ENCODE data around the gene OR1B1. TPM values are rescaled to one million over a fixed set of nuclear protein-coding genes. Genes with fewer than 3 reads are reported as not detected.
"Not testable (repeated sequence)": the region's sequence is repeated elsewhere in the genome, so short reads cannot be mapped to it uniquely, and the experiment has no call there.

The OR1B1 gene
- total and polyA plus RNA-seq, 7 experiments from 2014 or later, result 0.66 TPM; not detected in 6

DNA sequence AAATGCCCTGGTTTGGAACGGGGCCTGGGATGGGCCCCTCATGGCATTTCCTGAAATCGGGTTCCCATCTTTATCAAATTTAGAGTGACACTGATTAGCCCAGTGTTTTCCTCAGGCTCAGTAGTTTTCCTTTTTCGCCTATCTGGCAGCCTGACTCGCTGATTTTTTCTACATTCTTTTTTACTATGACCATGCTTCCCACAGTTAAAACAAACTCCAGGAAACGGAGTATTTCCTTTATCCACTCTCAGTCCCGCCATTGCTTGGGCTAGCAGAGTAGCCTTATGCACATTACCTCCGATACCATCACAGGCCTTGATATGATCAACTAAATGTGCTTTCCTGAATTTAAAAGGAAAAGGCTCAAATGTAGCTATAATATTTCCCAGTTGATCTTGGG, 37.4 kb downstream of the OR1B1 start:
- H3K27ac Mint-ChIP-seq, result no peak overlapping the region
- no peaks in the 10 kb centered on the region for H3K4me1 Mint-ChIP-seq
- DNase-seq, result no peak
- Histone ChIP-seq H3K4me1 (ENCODE audit: control insufficient read depth in 2 of 2, insufficient read depth in 2 of 2, low read length in 2 of 2) (no peaks in the 10 kb centered on the region), H3K36me3 (ENCODE audit: control insufficient read depth in 2 of 3, insufficient read depth in 3 of 3, low read length in 3 of 3) (no peaks in the 10 kb centered on the region), H3K9me3 (ENCODE audit: control insufficient read depth in 2 of 3, low read length in 3 of 3) (no peaks in the 10 kb centered on the region), H3K4me3 (ENCODE audit: low read length) (no peak overlapping the region), H3K27ac (ENCODE audit: low read depth, low read length) (no peak overlapping the region), H3K27me3 (ENCODE audit: control insufficient read depth in 2 of 2, insufficient read depth in 2 of 2, low read length in 2 of 2) (no peaks in the 10 kb centered on the region)
- H3K4me3 Mint-ChIP-seq, result no peak overlapping the region
- H3K27me3 Mint-ChIP-seq, result peaks cover 0 to 26% (median 4%) of the 10 kb centered on the region in 5 donors
- ChIA-PET CTCF (no interaction called here), POLR2A (no interaction called here)
- intact Hi-C loops (cut with micrococcal nuclease), result no loop called here
- peaks cover 0 to 10% (median 0%) of the 10 kb centered on the region in 11 donors for H3K9me3 Mint-ChIP-seq
- H3K36me3 Mint-ChIP-seq, result peaks cover 0 to 8% (median 3%) of the 10 kb centered on the region in 5 donors
- ATAC-seq, result no peak

DNA sequence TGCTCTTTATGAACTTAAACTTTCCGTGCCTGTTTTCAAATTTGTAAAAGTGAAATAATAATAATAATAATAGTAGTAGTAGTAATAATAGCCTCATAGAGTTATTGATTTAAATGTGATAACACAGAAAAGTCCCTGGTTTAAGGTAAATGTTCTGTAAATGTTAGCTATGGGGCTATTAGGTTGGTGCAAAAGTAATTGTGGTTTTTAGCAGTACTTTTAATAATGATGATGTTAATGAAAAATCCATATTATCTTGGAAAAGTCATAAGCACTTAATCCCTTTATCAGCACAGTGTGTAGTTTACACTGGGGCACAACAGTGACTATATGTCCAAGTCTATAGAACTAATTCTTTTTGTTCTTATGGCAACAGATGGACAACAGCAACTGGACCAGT, 43.1 kb downstream of the OR1B1 start, which contains the start of gene OR1Q1:
TSS of gene OR1Q1 (plus strand) at position 377 of the 400 bp plus-strand sequence. CDS start at position 377, 0 bp downstream.
- intact Hi-C loops (cut with micrococcal nuclease), result no loop called here
- H3K27ac Mint-ChIP-seq, result no peak within 1 kb of the TSS
- ATAC-seq, result no peak
- DNase-seq, result no peak
- ChIA-PET CTCF (no interaction called here), POLR2A (no interaction called here)
- peaks cover 0 to 11% (median 5%) of the 10 kb centered on the region in 5 donors for H3K27me3 Mint-ChIP-seq
- peaks cover 0 to 9% (median 3%) of the 10 kb centered on the region in 5 donors for H3K36me3 Mint-ChIP-seq
- no peaks in the 10 kb centered on the region for H3K4me1 Mint-ChIP-seq
- Histone ChIP-seq H3K9me3 (ENCODE audit: control insufficient read depth in 2 of 3, low read length in 3 of 3) (no peaks in the 10 kb centered on the region), H3K27ac (ENCODE audit: low read depth, low read length) (no peak within 1 kb of the TSS), H3K36me3 (ENCODE audit: control insufficient read depth in 2 of 3, insufficient read depth in 3 of 3, low read length in 3 of 3) (no peaks in the 10 kb centered on the region), H3K27me3 (ENCODE audit: control insufficient read depth in 2 of 2, insufficient read depth in 2 of 2, low read length in 2 of 2) (no peaks in the 10 kb centered on the region), H3K4me1 (ENCODE audit: control insufficient read depth in 2 of 2, insufficient read depth in 2 of 2, low read length in 2 of 2) (no peaks in the 10 kb centered on the region), H3K4me3 (ENCODE audit: low read length) (no peak within 1 kb of the TSS)
- H3K4me3 Mint-ChIP-seq, result no peak within 1 kb of the TSS
- H3K9me3 Mint-ChIP-seq, result peaks cover 0 to 8% (median 0%) of the 10 kb centered on the region in 11 donors

DNA sequence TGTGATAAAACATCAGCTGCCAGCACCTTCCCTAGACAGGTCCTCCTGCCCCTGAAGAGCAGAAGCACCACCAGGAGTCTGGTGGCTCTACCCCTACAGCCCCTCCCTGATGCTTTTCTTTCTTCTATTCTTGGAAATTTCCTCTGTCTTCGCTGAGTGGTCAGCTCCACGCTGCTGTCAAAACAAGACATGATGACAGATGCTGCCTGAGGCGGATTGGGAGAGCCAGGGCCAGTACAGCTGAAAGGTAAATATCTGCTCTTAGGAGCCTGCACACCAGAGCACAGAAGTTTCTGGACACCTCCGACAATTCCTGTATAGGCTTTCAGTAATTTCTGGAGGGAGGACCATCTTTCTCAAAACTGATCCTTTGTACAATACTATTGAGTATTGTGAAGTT, 47.6 kb downstream of the OR1B1 start:
- H3K4me1 Mint-ChIP-seq, result peaks cover 0 to 1% (median 0%) of the 10 kb centered on the region in 7 donors
- intact Hi-C loops (cut with micrococcal nuclease), result no loop called here
- H3K27me3 Mint-ChIP-seq, result peaks cover 0 to 20% (median 5%) of the 10 kb centered on the region in 5 donors

GRCh38 chr9:122606587-122606986, 50.8 kb downstream of the OR1B1 start:
- no peak overlapping the region for H3K27ac Mint-ChIP-seq
- H3K36me3 Mint-ChIP-seq, result no peaks in the 10 kb centered on the region
- H3K4me1 ChIP-seq (ENCODE audit: control insufficient read depth in 2 of 2, insufficient read depth in 2 of 2, low read length in 2 of 2), result no peaks in the 10 kb centered on the region
- intact Hi-C loops (cut with micrococcal nuclease), result no loop called here
- ChIA-PET POLR2A (no interaction called here), CTCF (no interaction called here)
- H3K36me3 ChIP-seq (ENCODE audit: control insufficient read depth in 2 of 3, insufficient read depth in 3 of 3, low read length in 3 of 3), result no peaks in the 10 kb centered on the region
- peaks cover 0 to 6% (median 0%) of the 10 kb centered on the region in 11 donors for H3K9me3 Mint-ChIP-seq
- no peaks in the 10 kb centered on the region for H3K27me3 ChIP-seq (ENCODE audit: control insufficient read depth in 2 of 2, insufficient read depth in 2 of 2, low read length in 2 of 2)
- no peak for ATAC-seq
- no peak for DNase-seq
- peaks cover 0 to 1% (median 0%) of the 10 kb centered on the region in 7 donors for H3K4me1 Mint-ChIP-seq
- H3K4me3 ChIP-seq (ENCODE audit: low read length), result no peak overlapping the region
- no peak overlapping the region for H3K4me3 Mint-ChIP-seq
- H3K9me3 ChIP-seq (ENCODE audit: control insufficient read depth in 2 of 3, low read length in 3 of 3), result no peaks in the 10 kb centered on the region
- no peak overlapping the region for H3K27ac ChIP-seq (ENCODE audit: low read depth, low read length)
- peaks cover 0 to 25% (median 5%) of the 10 kb centered on the region in 5 donors for H3K27me3 Mint-ChIP-seq

More for the DNA sequence above, 47.6 kb downstream of the OR1B1 start:
- POLR2A ChIA-PET, result no interaction called here
- ATAC-seq, result no peak
- no peak for DNase-seq
- no peak overlapping the region for H3K27ac ChIP-seq (ENCODE audit: low read depth, low read length)
- Mint-ChIP-seq H3K4me3 (no peak overlapping the region), H3K36me3 (peaks cover 0 to 3% (median 0%) of the 10 kb centered on the region in 5 donors), H3K27ac (no peak overlapping the region), H3K9me3 (peaks cover 0 to 2% (median 0%) of the 10 kb centered on the region in 11 donors)
- H3K4me3 ChIP-seq (ENCODE audit: low read length), result no peak overlapping the region
- no peaks in the 10 kb centered on the region for H3K4me1 ChIP-seq (ENCODE audit: control insufficient read depth in 2 of 2, insufficient read depth in 2 of 2, low read length in 2 of 2)
- no peaks in the 10 kb centered on the region for H3K36me3 ChIP-seq (ENCODE audit: control insufficient read depth in 2 of 3, insufficient read depth in 3 of 3, low read length in 3 of 3)
- no peaks in the 10 kb centered on the region for H3K9me3 ChIP-seq (ENCODE audit: control insufficient read depth in 2 of 3, low read length in 3 of 3)
- H3K27me3 ChIP-seq (ENCODE audit: control insufficient read depth in 2 of 2, insufficient read depth in 2 of 2, low read length in 2 of 2), result no peaks in the 10 kb centered on the region
- CTCF ChIA-PET, result no interaction called here

DNA sequence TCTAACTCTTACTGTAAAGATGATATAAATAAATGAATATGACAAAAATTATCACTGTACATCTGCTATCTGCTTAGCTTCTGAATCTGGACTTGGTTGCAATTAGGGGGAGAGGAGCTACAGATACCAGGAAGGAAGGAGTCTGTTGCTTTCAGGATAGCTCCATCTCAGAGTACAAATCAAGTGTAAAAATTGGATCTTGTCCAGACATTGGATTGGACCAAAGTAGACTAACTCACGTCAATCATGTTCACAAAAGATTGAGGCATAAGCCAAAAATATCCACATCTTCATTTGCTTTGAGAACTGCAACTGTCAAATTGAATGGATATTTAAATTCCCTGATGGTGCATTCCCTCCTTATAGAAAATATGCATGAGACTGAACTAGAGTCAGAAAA, 51.7 kb downstream of the OR1B1 start:
- intact Hi-C loops (cut with micrococcal nuclease), result no loop called here
- DNase-seq (no peak), ATAC-seq (no peak)
- Mint-ChIP-seq H3K27me3 (peaks cover 0 to 25% (median 0%) of the 10 kb centered on the region in 5 donors), H3K9me3 (peaks cover 0 to 11% (median 7%) of the 10 kb centered on the region in 11 donors), H3K27ac (no peak overlapping the region), H3K36me3 (peaks cover 0 to 3% (median 0%) of the 10 kb centered on the region in 5 donors), H3K4me3 (no peak overlapping the region), H3K4me1 (peaks cover 0 to 1% (median 0%) of the 10 kb centered on the region in 7 donors)
- no peak overlapping the region for H3K27ac ChIP-seq (ENCODE audit: low read depth, low read length)
- no peaks in the 10 kb centered on the region for H3K9me3 ChIP-seq (ENCODE audit: control insufficient read depth in 2 of 3, low read length in 3 of 3)
- H3K27me3 ChIP-seq (ENCODE audit: control insufficient read depth in 2 of 2, insufficient read depth in 2 of 2, low read length in 2 of 2), result no peaks in the 10 kb centered on the region
- H3K4me1 ChIP-seq (ENCODE audit: control insufficient read depth in 2 of 2, insufficient read depth in 2 of 2, low read length in 2 of 2), result no peaks in the 10 kb centered on the region
- CTCF ChIA-PET, result no interaction called here
- H3K4me3 ChIP-seq (ENCODE audit: low read length), result no peak overlapping the region
- POLR2A ChIA-PET, result no interaction called here
- H3K36me3 ChIP-seq (ENCODE audit: control insufficient read depth in 2 of 3, insufficient read depth in 3 of 3, low read length in 3 of 3), result no peaks in the 10 kb centered on the region

DNA sequence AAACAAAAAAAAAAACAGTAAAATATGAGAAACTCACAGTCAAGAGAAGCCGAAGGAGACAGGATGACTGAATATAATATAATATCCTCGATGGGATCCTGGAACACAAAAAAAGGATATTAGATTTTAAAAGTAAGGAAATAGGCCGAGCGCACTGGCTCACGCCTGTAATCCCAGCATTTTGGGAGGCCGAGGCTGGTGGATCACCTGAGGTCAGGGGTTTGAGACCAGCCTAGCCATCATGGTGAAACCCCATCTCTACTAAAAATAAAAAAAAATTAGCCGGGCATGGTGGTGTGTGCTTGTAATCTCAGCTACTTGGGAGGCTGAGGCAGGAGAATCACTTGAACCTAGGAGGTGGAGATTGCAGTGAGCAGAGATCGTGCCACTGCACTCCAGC, 74.1 kb downstream of the OR1B1 start, which contains the start of gene OR1L8:
TSS of gene OR1L8 (minus strand) at position 101 of the 400 bp plus-strand sequence. CDS start 14,907 bp downstream, outside the sequence.
- H3K27me3 ChIP-seq (ENCODE audit: control insufficient read depth in 2 of 2, insufficient read depth in 2 of 2, low read length in 2 of 2); H3K4me3 ChIP-seq (ENCODE audit: low read length); H3K36me3 Mint-ChIP-seq; POLR2A ChIA-PET; intact Hi-C loops (cut with micrococcal nuclease); H3K9me3 Mint-ChIP-seq; ATAC-seq; H3K4me1 Mint-ChIP-seq; H3K27ac Mint-ChIP-seq; H3K4me1 ChIP-seq (ENCODE audit: control insufficient read depth in 2 of 2, insufficient read depth in 2 of 2, low read length in 2 of 2); H3K27ac ChIP-seq (ENCODE audit: low read depth, low read length); H3K4me3 Mint-ChIP-seq; H3K9me3 ChIP-seq (ENCODE audit: control insufficient read depth in 2 of 3, low read length in 3 of 3); CTCF ChIA-PET; DNase-seq; H3K36me3 ChIP-seq (ENCODE audit: control insufficient read depth in 2 of 3, insufficient read depth in 3 of 3, low read length in 3 of 3): not testable (repeated sequence)
- peaks cover 0 to 11% (median 0%) of the 10 kb centered on the region in 5 donors for H3K27me3 Mint-ChIP-seq

DNA sequence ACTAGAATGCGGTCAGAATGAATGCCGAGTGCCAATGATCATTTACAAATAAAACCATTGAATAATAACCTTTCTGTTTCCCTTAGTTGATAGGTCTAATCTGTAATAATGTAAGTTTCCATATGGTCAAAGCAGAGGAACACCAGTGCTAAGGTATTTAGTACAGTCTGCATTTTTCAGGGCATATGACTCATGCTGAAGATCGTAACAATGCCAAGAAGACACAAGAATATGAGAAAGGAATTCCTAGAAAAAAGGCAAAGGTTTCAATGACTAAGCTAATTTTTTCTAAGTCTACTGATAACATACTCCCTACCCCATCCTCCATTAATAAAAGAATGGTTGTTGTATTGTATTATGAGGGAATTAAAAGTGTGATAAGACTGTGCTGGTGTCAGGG, 77.1 kb downstream of the OR1B1 start:
- no peak overlapping the region for H3K4me3 ChIP-seq (ENCODE audit: low read length)
- no peaks in the 10 kb centered on the region for H3K27me3 ChIP-seq (ENCODE audit: control insufficient read depth in 2 of 2, insufficient read depth in 2 of 2, low read length in 2 of 2)
- H3K9me3 ChIP-seq (ENCODE audit: control insufficient read depth in 2 of 3, low read length in 3 of 3), result no peaks in the 10 kb centered on the region
- no peak for ATAC-seq
- no peak overlapping the region for H3K27ac Mint-ChIP-seq
- no peaks in the 10 kb centered on the region for H3K4me1 ChIP-seq (ENCODE audit: control insufficient read depth in 2 of 2, insufficient read depth in 2 of 2, low read length in 2 of 2)
- no peak for DNase-seq
- H3K36me3 ChIP-seq (ENCODE audit: control insufficient read depth in 2 of 3, insufficient read depth in 3 of 3, low read length in 3 of 3), result no peaks in the 10 kb centered on the region
- intact Hi-C loops (cut with micrococcal nuclease), result no loop called here
- POLR2A ChIA-PET, result no interaction called here
- H3K4me1 Mint-ChIP-seq, result no peaks in the 10 kb centered on the region
- CTCF ChIA-PET, result interaction anchor here (0.6 kb wide), 1 partner anchor 18 kb away, joined by 3 read pairs; no protein-coding TSS in a partner anchor
- H3K27me3 Mint-ChIP-seq, result peaks cover 0 to 7% (median 0%) of the 10 kb centered on the region in 5 donors
- H3K27ac ChIP-seq (ENCODE audit: low read depth, low read length), result no peak overlapping the region
- peaks cover 0 to 13% (median 7%) of the 10 kb centered on the region in 5 donors for H3K36me3 Mint-ChIP-seq
- no peak overlapping the region for H3K4me3 Mint-ChIP-seq
- peaks cover 0 to 7% (median 0%) of the 10 kb centered on the region in 11 donors for H3K9me3 Mint-ChIP-seq
